Pancreas (tissue), 10 donors: ENCODE data around the gene ARHGEF17. TPM values are rescaled to one million over a fixed set of nuclear protein-coding genes. Genes with fewer than 3 reads are reported as not detected.

Experiments used
- ATAC-seq, 4 donors: fragments of 200-7000 bp; cut with Tn5 transposase; one replicate each; pipeline versions ENCODE4 v1.8.0 to v1.9.1; 2020; ENCODE audit warnings: mild to moderate bottlenecking in 4 of 4, moderate library complexity in 4 of 4
- DNase-seq, 6 donors: peaks; one replicate each; pipeline ENCODE4 v3.0.0-alpha.2; 2020
- FAIRE-seq: peaks from 2 replicates; lab custom pipeline; 2012; peaks lifted over from hg19 to GRCh38; lab: Jason Lieb, UNC
- H3K27ac ChIP-seq, 4 donors: fragments of 200-600 bp; sonication (generic); 1 replicate in 3 of 4; 2 replicates in 1 of 4; pipeline versions ENCODE4 v1.5.0 to v1.8.0; 2020
- H3K27me3 ChIP-seq, 4 donors: fragments of 200-600 bp; one replicate each; pipeline ENCODE4 v1.8.0; 2021
- H3K36me3 ChIP-seq, 3 donors: fragments of 200-600 bp; sonication (generic) in 1 of 3; one replicate each; pipeline versions ENCODE4 v1.5.0 to v1.8.0; 2020 to 2021
- H3K4me1 ChIP-seq, 3 donors: fragments of 200-600 bp; one replicate each; pipeline ENCODE4 v1.8.0; 2021
- H3K4me3 ChIP-seq, 4 donors: fragments of 200-600 bp; sonication (generic) in 2 of 4; one replicate each; pipeline versions ENCODE4 v1.5.0 to v1.8.0; 2020 to 2021
- H3K9me3 ChIP-seq, 4 donors: fragments of 200-600 bp; one replicate each; pipeline ENCODE4 v1.8.0; 2021
- CTCF ChIP-seq, 4 donors: fragments of 200-600 bp; sonication (generic) in 3 of 4; IDR thresholded peaks; one replicate each; pipeline versions ENCODE4 v1.5.0 to v1.8.0; 2021; ENCODE audit warnings: antibody characterized with exemption in 4 of 4
- WGBS, 2 donors: extraction: QIAGEN DNeasy Blood & Tissue Kit; methylation state at CpG; one replicate each; pipeline ENCODE4 v1.1.7; 2013; 5-methylcytosine and 5-hydroxymethylcytosine counted together
- intact Hi-C, 3 donors: fragments of 100-400 bp; cut with DNase I; formaldehyde crosslinking; loops; one replicate each; pipeline versions ENCODE4 v1.11.1 to v1.14.2; 2022
- polyA plus RNA-seq, 2 donors: library from polyadenylated mRNA; stranded (reverse); fragments of 200-250 nt; gene quantifications; one replicate each; pipeline ENCODE4 v1.2.3, GENCODE V29; 2013
- total RNA-seq, 6 donors: library from RNA; stranded (reverse); fragmentation: NEBNext Ultra II Directional in 4 of 6; extraction: Animal tissue kit (Norgen Biotek cat#: 25700) in 4 of 6; gene quantifications; one replicate each; pipeline versions ENCODE4 v1.2.1 to v1.2.4, GENCODE V29; 2021 to 2023
- donor health status: healthy with polysubstance abuse.
- donor health status: DM: no; HTN: no; CAD: no; lungs with moderate emphysema.
- donor health status: DM: no; HTN: no; CAD: no.
- donor health status: control.
- donor health status: control.
- donor health status: Bipolar disorder and iron deficiency.
- donor health status: DM: yes; HTN: yes; CAD: no.
- donor health status: DM: no; HTN: no; CAD: no.
- donor health status: DM: no; HTN: no; CAD: no.
- donor health status: DM: yes; HTN: yes; CAD: no.

The ARHGEF17 gene
- total and polyA plus RNA-seq, 8 donors: 7.0 to 24.0 (median 10.4) TPM

- peak in 1 of 6 donors; percentile 28 for DNase-seq
- FAIRE-seq: no peak
- intact Hi-C loops: loop anchor here in 2 of 3 donors (10.0 kb wide), 2 partner anchors 102 to 258 kb away; no protein-coding TSS in a partner anchor
Measured at GRCh38 chr11:73396985-73397384, 88.9 kb downstream of the ARHGEF17 start.

GRCh38 chr11:73397468-73398131 is 89.5 kb downstream of the ARHGEF17 start:
- FAIRE-seq: no peak
- peak in 1 of 6 donors; percentile 42 for DNase-seq
- 76 to 88% methylated on average over 8 of the region's 8 CpGs for WGBS, 2 donors
- H3K9me3 ChIP-seq: no peaks in the 10 kb centered on the region
- no peaks in the 10 kb centered on the region for H3K36me3 ChIP-seq
- H3K27me3 ChIP-seq: no peaks in the 10 kb centered on the region
- H3K4me3 ChIP-seq: no peak overlapping the region
- no peak overlapping the region for H3K27ac ChIP-seq
- H3K4me1 ChIP-seq: no peaks in the 10 kb centered on the region
- no peak for ATAC-seq
- TF ChIP-seq CTCF (IDR thresholded peaks at IDR 0.05): no peak
- intact Hi-C loops: loop anchor here in 2 of 3 donors (10.0 kb wide), 2 partner anchors 103 to 257 kb away; no protein-coding TSS in a partner anchor

More at GRCh38 chr11:73396985-73397384, 88.9 kb downstream of the ARHGEF17 start:
- TF ChIP-seq CTCF (IDR thresholded peaks at IDR 0.05): no peak
- no peak overlapping the region for H3K4me3 ChIP-seq
- no peaks in the 10 kb centered on the region for H3K27me3 ChIP-seq
- no peaks in the 10 kb centered on the region for H3K36me3 ChIP-seq
- H3K27ac ChIP-seq: no peak overlapping the region
- no peaks in the 10 kb centered on the region for H3K9me3 ChIP-seq
- ATAC-seq: no peak
- no peaks in the 10 kb centered on the region for H3K4me1 ChIP-seq
- 75 to 83% methylated on average over 7 of the region's 7 CpGs for WGBS, 2 donors

- Histone ChIP-seq H3K36me3 (no peaks in the 10 kb centered on the region), H3K4me3 (no peak overlapping the region), H3K9me3 (no peaks in the 10 kb centered on the region), H3K4me1 (no peaks in the 10 kb centered on the region), H3K27me3 (no peaks in the 10 kb centered on the region), H3K27ac (no peak overlapping the region)
- ATAC-seq: no peak
- DNase-seq: peak in 1 of 6 donors; percentile 35
- FAIRE-seq: no peak
- intact Hi-C loops: loop anchor here in 2 of 3 donors (10.0 kb wide), 2 partner anchors 103 to 257 kb away; no protein-coding TSS in a partner anchor
- WGBS, 2 donors: 65 to 70% methylated on average over 5 of the region's 5 CpGs
- no peak for TF ChIP-seq CTCF (IDR thresholded peaks at IDR 0.05)
Measured at GRCh38 chr11:73398132-73398526, 90.1 kb downstream of the ARHGEF17 start.

GRCh38 chr11:73398721-73399120 is 90.6 kb downstream of the ARHGEF17 start:
- Histone ChIP-seq H3K36me3 (no peaks in the 10 kb centered on the region), H3K9me3 (no peaks in the 10 kb centered on the region), H3K4me3 (no peak overlapping the region), H3K27me3 (no peaks in the 10 kb centered on the region), H3K4me1 (no peaks in the 10 kb centered on the region), H3K27ac (no peak overlapping the region)
- no peak for ATAC-seq
- peak in 1 of 6 donors; percentile 44 for DNase-seq
- WGBS, 2 donors: 80 to 90% methylated on average over 2 of the region's 2 CpGs
- intact Hi-C loops: loop anchor here in 2 of 3 donors (10.0 kb wide), 2 partner anchors 104 to 256 kb away; no protein-coding TSS in a partner anchor
- FAIRE-seq: no peak
- TF ChIP-seq CTCF (IDR thresholded peaks at IDR 0.05): no peak

GRCh38 chr11:73399159-73399590 is 91.1 kb downstream of the ARHGEF17 start:
- intact Hi-C loops: loop anchor here in 2 of 3 donors (10.0 kb wide), 2 partner anchors 104 to 256 kb away; no protein-coding TSS in a partner anchor
- FAIRE-seq: no peak
- WGBS, 2 donors: 73 to 84% methylated on average over 6 of the region's 6 CpGs

More at GRCh38 chr11:73399159-73399590, 91.1 kb downstream of the ARHGEF17 start:
- ATAC-seq (no peak), DNase-seq (peak in 1 of 6 donors; percentile 29)
- H3K27ac ChIP-seq: no peak overlapping the region
- no peak for TF ChIP-seq CTCF (IDR thresholded peaks at IDR 0.05)
- H3K9me3 ChIP-seq: no peaks in the 10 kb centered on the region
- H3K27me3 ChIP-seq: no peaks in the 10 kb centered on the region
- H3K36me3 ChIP-seq: no peaks in the 10 kb centered on the region
- H3K4me1 ChIP-seq: no peaks in the 10 kb centered on the region
- H3K4me3 ChIP-seq: no peak overlapping the region
